ENCODE data around the gene FAM110A. TPM values are rescaled to one million over a fixed set of nuclear protein-coding genes. Genes with fewer than 3 reads are reported as not detected.

The FAM110A gene
- total RNA-seq, 1 donor from 2014 or later: 11.1 TPM

DNA sequence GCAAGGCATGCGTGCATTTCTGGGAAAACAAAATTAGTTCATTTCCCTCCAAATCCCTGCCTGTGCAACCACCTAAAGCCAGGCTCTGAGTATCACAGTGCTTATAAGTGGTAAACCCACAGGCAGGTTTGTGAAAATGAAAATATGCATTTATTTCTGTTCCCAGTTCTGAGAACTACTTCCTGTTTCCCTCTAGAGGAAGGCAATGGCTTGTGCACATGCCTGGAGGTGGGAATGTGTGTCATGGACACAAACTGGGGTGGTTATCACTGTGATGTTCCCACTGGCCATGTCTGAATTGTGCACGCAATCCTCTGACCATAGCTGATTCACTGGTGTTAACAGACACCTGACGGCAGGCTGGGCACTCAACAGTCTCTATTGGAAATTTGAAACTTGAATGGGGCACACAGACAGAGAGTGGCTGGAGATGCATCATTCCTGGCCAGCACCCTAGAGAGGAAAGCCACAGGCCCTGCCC, 26.3 kb downstream of the FAM110A start:
- DNase-seq (ENCODE audit: low spot score in 2 of 2, unreplicated experiment in 2 of 2): no peak
- no peaks in the 10 kb centered on the region for H3K36me3 Mint-ChIP-seq
- no peak overlapping the region for H3K4me3 Mint-ChIP-seq
- TF ChIP-seq, protein P1, sequence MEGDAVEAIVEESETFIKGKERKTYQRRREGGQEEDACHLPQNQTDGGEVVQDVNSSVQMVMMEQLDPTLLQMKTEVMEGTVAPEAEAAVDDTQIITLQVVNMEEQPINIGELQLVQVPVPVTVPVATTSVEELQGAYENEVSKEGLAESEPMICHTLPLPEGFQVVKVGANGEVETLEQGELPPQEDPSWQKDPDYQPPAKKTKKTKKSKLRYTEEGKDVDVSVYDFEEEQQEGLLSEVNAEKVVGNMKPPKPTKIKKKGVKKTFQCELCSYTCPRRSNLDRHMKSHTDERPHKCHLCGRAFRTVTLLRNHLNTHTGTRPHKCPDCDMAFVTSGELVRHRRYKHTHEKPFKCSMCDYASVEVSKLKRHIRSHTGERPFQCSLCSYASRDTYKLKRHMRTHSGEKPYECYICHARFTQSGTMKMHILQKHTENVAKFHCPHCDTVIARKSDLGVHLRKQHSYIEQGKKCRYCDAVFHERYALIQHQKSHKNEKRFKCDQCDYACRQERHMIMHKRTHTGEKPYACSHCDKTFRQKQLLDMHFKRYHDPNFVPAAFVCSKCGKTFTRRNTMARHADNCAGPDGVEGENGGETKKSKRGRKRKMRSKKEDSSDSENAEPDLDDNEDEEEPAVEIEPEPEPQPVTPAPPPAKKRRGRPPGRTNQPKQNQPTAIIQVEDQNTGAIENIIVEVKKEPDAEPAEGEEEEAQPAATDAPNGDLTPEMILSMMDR (IDR thresholded peaks at IDR 0.05; ENCODE audit: unreplicated experiment): no peak
- no peak overlapping the region for H3K27ac Mint-ChIP-seq
- no peaks in the 10 kb centered on the region for H3K9me3 Mint-ChIP-seq
- H3K27me3 Mint-ChIP-seq (ENCODE audit: low read depth): peaks cover 10% of the 10 kb centered on the region
- peaks cover 4% of the 10 kb centered on the region for H3K4me1 Mint-ChIP-seq

DNA sequence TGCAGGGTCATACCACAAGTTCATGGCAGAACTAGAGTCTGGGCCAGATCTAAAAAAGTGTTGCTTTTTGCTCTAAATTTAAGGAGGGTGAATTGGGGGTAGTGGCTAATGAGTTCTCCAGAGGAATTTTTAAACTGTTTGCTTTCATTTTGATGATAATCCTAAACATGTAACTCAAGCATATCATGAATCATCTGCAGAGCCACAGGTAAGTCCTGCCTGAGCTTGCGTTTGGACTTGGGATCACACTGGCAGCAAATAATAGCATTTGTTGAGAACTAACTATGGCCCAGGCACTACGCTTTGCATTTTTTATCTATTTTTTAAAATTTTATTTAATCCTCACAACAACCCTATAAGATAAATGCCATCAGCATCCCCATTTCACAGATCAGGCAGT, 27.4 kb downstream of the FAM110A start:
- Mint-ChIP-seq H3K27ac (no peak overlapping the region), H3K36me3 (no peaks in the 10 kb centered on the region), H3K4me3 (no peak overlapping the region), H3K27me3 (ENCODE audit: low read depth) (peaks cover 18% of the 10 kb centered on the region), H3K9me3 (no peaks in the 10 kb centered on the region), H3K4me1 (peaks cover 4% of the 10 kb centered on the region)
- TF ChIP-seq, protein P1 (IDR thresholded peaks at IDR 0.05; ENCODE audit: unreplicated experiment): no peak
- DNase-seq (ENCODE audit: low spot score in 2 of 2, unreplicated experiment in 2 of 2): no peak

DNA sequence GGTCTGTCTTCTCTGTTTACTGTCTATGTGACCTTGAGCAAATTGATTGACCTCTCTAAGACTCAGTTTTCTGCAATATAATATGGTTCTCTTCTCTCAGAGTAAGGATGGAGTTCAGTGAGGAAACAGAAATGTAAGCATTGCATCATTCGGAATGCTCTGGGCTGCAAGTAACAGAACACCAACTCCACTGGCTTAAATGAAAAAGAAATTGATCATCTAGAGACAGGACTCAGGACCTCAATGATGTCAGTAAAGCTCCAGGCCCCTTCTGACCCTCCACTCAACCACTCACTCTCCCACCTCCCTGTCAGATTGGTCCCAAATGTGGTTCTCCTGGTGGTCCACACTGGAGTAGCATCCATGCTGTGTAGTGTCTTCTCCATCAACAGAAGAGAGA, 31.9 kb downstream of the FAM110A start:
- TF ChIP-seq, protein P1 (IDR thresholded peaks at IDR 0.05; ENCODE audit: unreplicated experiment): no peak
- H3K27me3 Mint-ChIP-seq (ENCODE audit: low read depth): peaks cover 42% of the 10 kb centered on the region
- H3K9me3 Mint-ChIP-seq: no peaks in the 10 kb centered on the region
- H3K4me3 Mint-ChIP-seq: no peak overlapping the region
- H3K27ac Mint-ChIP-seq: no peak overlapping the region
- H3K36me3 Mint-ChIP-seq: no peaks in the 10 kb centered on the region
- no peak for DNase-seq (ENCODE audit: low spot score in 2 of 2, unreplicated experiment in 2 of 2)
- H3K4me1 Mint-ChIP-seq: no peaks in the 10 kb centered on the region

DNA sequence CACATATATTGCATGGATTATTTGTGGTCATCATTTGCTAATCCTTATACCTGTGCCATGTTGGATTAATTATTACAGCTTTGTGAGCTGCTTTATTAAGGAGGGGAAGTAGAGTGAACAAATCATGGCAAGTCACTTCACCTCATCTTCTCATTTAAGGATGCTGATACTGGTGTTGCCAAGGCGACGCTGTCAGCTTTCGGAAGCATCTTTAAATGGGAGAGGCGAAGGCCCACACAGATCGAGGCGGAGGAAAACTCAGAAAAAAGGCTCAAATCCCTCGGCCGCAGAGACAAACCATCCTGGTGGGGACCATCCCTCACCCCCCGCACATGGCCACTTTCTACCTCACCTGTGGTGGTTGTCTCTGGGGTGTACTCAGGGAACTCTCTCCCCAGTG, 34.8 kb downstream of the FAM110A start:
- peaks cover 58% of the 10 kb centered on the region for H3K27me3 Mint-ChIP-seq (ENCODE audit: low read depth)
- H3K36me3 Mint-ChIP-seq: no peaks in the 10 kb centered on the region
- no peak for DNase-seq (ENCODE audit: low spot score in 2 of 2, unreplicated experiment in 2 of 2)
- no peaks in the 10 kb centered on the region for H3K9me3 Mint-ChIP-seq
- TF ChIP-seq, protein P1 (IDR thresholded peaks at IDR 0.05; ENCODE audit: unreplicated experiment): no peak
- H3K27ac Mint-ChIP-seq: no peak overlapping the region
- H3K4me3 Mint-ChIP-seq: no peak overlapping the region
- peaks cover under 1% of the 10 kb centered on the region for H3K4me1 Mint-ChIP-seq

DNA sequence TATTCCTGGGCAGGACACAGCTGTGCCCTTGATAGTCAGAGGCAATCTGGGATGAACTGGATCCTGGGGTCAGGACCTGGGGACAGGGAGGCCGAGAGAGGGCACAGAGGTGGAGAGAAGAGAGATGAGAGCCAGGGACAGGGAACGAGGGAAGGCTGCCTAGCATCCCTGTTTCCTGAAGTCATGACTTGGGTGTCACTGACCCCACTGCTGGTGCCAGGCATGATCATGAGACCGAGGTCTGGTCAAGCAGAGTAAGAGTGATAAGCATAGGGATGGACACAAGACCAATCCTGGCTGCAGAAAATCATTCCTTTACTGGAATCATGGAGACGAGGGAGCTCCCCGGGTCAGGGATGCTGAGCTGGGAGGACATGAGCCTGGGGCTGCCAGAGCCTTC, 36.1 kb downstream of the FAM110A start:
- H3K4me3 Mint-ChIP-seq: no peak overlapping the region
- peaks cover 50% of the 10 kb centered on the region for H3K27me3 Mint-ChIP-seq (ENCODE audit: low read depth)
- H3K4me1 Mint-ChIP-seq: peaks cover 5% of the 10 kb centered on the region
- H3K36me3 Mint-ChIP-seq: no peaks in the 10 kb centered on the region
- no peak for DNase-seq (ENCODE audit: low spot score in 2 of 2, unreplicated experiment in 2 of 2)
- TF ChIP-seq, protein P1 (IDR thresholded peaks at IDR 0.05; ENCODE audit: unreplicated experiment): no peak
- H3K27ac Mint-ChIP-seq: no peak overlapping the region
- no peaks in the 10 kb centered on the region for H3K9me3 Mint-ChIP-seq

DNA sequence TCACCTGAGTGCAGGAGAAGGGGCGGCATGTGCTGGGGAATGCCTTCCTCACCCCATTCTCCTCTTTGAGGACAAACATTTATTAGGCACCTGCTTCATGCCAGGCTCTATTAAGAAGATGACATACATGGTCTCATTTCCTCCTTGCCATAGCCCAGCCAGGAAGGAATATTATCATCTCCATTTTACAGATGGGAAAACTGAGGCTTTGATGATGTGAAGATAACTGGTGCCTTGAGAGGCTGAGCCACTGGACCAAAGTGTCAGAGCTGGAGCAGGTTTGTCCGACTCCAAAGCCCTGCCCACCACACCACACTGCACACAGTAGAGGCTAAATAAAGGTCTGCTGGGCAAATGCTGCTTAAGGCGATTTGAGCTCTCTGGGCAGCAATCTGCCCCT, 37.2 kb downstream of the FAM110A start:
- Mint-ChIP-seq H3K4me3 (no peak overlapping the region), H3K27ac (no peak overlapping the region), H3K4me1 (peaks cover 5% of the 10 kb centered on the region), H3K27me3 (ENCODE audit: low read depth) (peaks cover 44% of the 10 kb centered on the region), H3K9me3 (no peaks in the 10 kb centered on the region), H3K36me3 (no peaks in the 10 kb centered on the region)
- TF ChIP-seq, protein P1 (IDR thresholded peaks at IDR 0.05; ENCODE audit: unreplicated experiment): no peak
- DNase-seq (ENCODE audit: low spot score in 2 of 2, unreplicated experiment in 2 of 2): no peak

All from mesothelial cell of epicardium (in vitro differentiated cells).